Stimulated activated CD8-positive, alpha-beta memory T cell treated with anti-CD3 and anti-CD28 coated beads, Interleukin-15, amount 100 ng/mL, for 48 hours (primary cell): Measurements from ENCODE around the gene ISG20L2.
A peak's percentile ranks its signal among the peaks of the same experiment; 100 is the strongest.
"Not testable (repeated sequence)": the region's sequence is repeated elsewhere in the genome, so short reads cannot be mapped to it uniquely, and the experiment has no call there.

Source experiments
- DNase-seq, 2 donors: peaks; one replicate each; pipeline ENCODE4 v3.0.0-alpha.2; 2020; ENCODE audit warnings: low read depth in 2 of 2

ISG20L2 gene, protein sequence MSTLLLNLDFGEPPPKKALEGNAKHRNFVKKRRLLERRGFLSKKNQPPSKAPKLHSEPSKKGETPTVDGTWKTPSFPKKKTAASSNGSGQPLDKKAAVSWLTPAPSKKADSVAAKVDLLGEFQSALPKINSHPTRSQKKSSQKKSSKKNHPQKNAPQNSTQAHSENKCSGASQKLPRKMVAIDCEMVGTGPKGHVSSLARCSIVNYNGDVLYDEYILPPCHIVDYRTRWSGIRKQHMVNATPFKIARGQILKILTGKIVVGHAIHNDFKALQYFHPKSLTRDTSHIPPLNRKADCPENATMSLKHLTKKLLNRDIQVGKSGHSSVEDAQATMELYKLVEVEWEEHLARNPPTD

GRCh38 chr1:156728599-156729462 lies at the start of gene ISG20L2:
ISG20L2 (minus strand) TSS chr1:156728766; CDS start chr1:156727652, 1,114 bp downstream.
- DNase-seq: peak; percentile 93 to 96

DNA sequence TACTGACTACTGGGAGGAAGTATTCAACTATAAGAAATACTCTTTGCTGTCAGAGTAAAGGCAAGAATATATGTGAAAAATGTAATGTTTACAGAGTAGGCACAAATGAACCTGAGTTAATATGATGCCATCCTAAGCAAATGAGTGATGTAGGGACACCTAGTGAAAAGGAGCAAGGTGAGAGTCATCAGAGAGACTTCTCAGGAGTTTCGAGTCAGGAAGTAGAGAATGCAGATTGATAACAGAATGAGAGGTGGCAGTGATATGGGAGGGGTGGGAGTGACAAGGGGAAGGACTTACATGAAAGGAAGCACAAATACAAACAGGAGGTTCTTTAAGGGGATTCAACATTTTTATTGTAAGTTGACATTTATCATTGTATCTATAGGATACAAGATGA lies 49.0 kb upstream of the ISG20L2 start:
- no peak for DNase-seq

GRCh38 chr1:156776942-156777341 lies 48.4 kb upstream of the ISG20L2 start:
- no peak for DNase-seq

DNA sequence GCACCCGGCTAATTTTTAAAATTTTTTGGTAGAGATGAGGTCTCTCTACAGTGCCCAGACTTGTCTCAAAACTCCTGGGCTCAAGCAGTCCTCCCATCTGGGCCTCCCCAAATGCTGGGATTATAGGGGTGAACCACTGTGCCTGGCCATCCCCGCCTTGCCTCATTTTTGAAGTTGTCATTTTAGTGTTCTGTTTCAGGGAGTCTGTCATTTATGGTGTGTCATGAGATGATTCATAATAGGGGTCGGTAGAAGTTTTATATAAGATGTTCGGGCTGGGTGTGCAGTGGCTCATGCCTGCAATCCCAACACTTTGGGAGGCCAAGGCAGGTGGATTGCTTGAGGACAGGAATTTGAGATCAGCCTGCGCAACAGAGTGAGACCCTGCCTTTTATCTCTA lies 47.2 kb upstream of the ISG20L2 start:
- peak in 1 of 2 donors; percentile 2 for DNase-seq

DNA sequence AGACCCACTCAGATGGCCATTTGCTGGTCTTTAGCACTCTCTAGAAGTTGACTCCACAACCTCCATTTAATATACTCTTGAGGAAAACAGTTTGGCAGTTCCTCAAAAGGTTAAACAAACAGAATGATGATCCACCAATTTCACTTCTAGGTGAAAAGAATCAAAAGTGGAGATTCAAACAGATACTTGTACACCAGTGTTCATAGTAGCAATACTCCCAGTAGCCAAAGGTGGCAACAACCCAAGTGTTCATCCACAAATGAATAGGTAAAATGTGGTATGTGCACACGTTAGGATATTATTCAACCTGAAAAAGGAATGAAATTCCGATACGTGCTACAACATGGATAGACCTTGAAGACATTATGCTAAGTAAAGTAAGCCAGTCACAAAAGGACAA lies 45.0 kb upstream of the ISG20L2 start:
- DNase-seq: no peak

- no peak for DNase-seq
Observed at GRCh38 chr1:156772728-156773497, 44.3 kb upstream of the ISG20L2 start.

GRCh38 chr1:156772222-156772621 lies 43.7 kb upstream of the ISG20L2 start:
- no peak for DNase-seq

GRCh38 chr1:156768610-156769295 lies 40.2 kb upstream of the ISG20L2 start:
- no peak for DNase-seq

DNA sequence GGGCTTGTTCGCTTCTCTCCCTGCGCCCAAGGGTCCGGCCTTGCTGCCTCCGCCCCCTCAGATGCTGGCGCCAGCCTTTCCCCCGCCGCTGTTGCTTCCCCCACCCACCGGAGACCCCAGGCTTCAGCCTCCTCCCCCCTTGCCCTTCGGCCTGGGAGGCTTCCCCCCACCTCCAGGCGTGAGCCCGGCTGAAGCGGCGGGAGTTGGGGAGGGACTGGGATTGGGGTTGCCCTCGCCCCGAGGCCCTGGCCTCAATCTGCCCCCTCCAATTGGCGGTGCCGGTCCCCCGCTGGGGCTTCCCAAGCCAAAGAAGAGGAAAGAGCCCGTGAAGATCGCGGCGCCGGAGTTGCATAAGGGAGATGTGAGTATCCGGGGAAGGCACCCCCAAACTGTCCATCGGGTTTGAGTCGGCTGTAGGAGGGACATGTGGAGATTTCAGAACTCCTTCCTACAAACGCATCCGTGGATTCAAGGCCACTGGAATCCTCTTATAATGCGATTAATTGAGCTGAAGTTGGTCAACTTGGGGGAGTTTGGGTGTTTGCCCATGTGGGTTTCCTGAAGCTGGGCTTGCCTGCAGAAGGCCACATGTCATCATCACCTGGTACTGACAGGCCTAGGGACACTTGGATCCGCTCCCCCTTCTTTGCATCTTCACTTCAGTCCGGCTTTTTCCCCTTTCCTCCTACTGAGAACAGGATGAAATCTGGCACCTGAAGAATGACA lies 39.5 kb upstream of the ISG20L2 start:
- DNase-seq: no peak

GRCh38 chr1:156767101-156767878 lies 38.7 kb upstream of the ISG20L2 start, which contains the start of gene PRCC:
PRCC (plus strand) TSS chr1:156767535; CDS start chr1:156767772, 237 bp downstream.
- peak; percentile 94 to 96 for DNase-seq

- DNase-seq: no peak
Observed at GRCh38 chr1:156766298-156767100, 37.9 kb upstream of the ISG20L2 start.

- DNase-seq: no peak
Observed at GRCh38 chr1:156765666-156766065, 37.1 kb upstream of the ISG20L2 start.

DNA sequence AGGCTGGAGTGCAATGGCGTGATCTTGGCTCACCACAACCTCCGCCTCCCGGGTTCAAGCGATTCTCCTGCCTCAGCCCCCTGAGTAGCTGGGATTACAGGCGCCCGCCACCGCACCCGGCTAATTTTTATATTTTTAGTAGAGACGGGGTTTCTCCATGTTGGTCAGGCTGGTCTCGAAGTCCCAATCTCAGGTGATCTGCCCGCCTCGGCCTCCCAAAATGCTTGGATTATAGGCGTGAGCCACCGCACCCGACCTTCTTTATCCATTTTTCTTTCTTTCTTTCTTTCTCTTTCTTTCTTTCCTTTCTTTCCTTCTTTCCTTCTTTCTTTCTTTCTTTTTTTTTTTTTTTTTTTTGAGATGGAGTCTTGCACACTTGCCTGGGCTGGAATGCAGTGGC lies 36.6 kb upstream of the ISG20L2 start:
- DNase-seq: not testable (repeated sequence)

DNA sequence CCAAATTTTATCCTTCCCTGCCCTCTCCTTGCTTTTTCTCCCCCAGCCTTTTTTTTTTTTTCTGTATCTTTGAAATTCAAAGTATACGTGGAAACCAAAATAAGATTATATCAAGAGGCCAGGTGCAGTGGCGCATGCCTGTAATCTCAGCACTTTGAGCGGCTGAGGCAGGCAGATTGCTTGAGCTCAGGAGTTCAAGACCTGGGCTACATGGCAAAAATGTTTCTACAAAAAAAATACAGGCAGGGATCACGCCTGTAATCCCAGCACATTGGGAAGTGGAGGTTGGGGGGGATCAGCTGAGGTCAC lies 32.2 kb upstream of the ISG20L2 start:
- no peak for DNase-seq

DNA sequence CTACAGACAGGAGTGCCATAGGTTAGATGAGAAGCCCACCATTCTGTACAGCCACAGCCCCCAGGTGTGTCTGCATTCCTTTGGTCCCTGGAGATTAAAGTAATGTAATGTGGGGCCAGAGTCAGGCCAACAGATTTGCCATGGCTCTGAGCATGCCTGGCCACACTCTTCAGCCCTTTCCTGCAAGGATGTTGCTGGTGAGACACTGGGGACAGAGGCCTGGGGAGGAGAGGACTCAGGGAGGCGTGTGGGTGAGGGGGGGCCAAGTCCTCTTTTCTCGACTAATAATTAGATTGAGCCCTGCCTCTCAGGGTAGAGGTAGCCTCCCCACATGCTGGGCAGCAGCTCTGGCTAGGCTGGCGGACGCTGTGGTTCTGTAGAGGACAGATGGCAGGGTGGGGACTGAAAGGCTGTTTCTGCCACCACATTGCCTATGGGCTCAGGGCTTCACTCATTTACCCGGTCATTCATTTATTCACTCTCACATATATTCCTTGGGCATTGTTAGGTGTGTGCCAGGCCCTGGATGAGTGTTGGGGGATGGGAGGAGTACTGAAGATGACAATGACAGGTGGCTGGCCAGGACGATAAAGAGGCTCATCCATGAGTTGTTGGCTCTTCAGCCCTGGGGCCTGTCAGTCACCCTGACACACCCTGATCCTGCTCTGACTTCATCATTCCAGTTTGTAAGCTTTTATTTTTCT lies 31.7 kb upstream of the ISG20L2 start:
- DNase-seq: no peak

GRCh38 chr1:156757572-156758253 lies 29.1 kb upstream of the ISG20L2 start:
- DNase-seq: not testable (repeated sequence)

GRCh38 chr1:156756355-156756754 lies 27.8 kb upstream of the ISG20L2 start:
- DNase-seq: no peak

GRCh38 chr1:156755527-156755950 lies 27.0 kb upstream of the ISG20L2 start:
- DNase-seq: no peak
